H1 (cell line): ENCODE data around the gene PTPRR. TPM values are rescaled to one million over a fixed set of nuclear protein-coding genes. Genes with fewer than 3 reads are reported as not detected.

Source experiments
- CTCF ChIA-PET: fragments of 300-600 bp; sonication (Branson Sonifier 250); formaldehyde crosslinking; loops from one replicate; lab custom pipeline; 2021; ENCODE audit not compliant: partially characterized antibody; lab: Charles Lee
- POLR2A ChIA-PET: fragments of 300-600 bp; sonication (Branson Sonifier 250); formaldehyde crosslinking; loops from one replicate; lab custom pipeline; 2021; ENCODE audit warnings: inconsistent platforms; ENCODE audit not compliant: partially characterized antibody; lab: Charles Lee
- DNase-seq, 2 experiments: peaks; one replicate each; pipeline versions ENCODE4 v3.0.0 to v3.0.0-alpha.2; 2010 to 2022; ENCODE audit warnings: low spot score in 2 of 2, low read depth in 1 of 2, mixed read lengths in 1 of 2
- FAIRE-seq: peaks from 2 replicates; lab custom pipeline; 2011; peaks lifted over from hg19 to GRCh38; lab: Jason Lieb, UNC
- H2AFZ ChIP-seq: 2 replicates; pipeline ENCODE4 v1.8.1; 2012; ENCODE audit warnings: low read length, inconsistent platforms
- H2AK5ac ChIP-seq: 2 replicates; pipeline ENCODE4 v1.6.1; 2013; ENCODE audit warnings: low read depth, low read length
- H2BK120ac ChIP-seq: replicated peaks from 2 replicates; pipeline ENCODE3; 2013; ENCODE audit warnings: low read depth, low read length, inconsistent platforms
- H2BK12ac ChIP-seq: 2 replicates; pipeline ENCODE4 v1.6.1; 2013; ENCODE audit warnings: low read depth, low read length
- H2BK15ac ChIP-seq: 2 replicates; pipeline ENCODE4 v1.6.1; 2013; ENCODE audit warnings: low read length
- H2BK20ac ChIP-seq: 2 replicates; pipeline ENCODE4 v1.6.1; 2013; ENCODE audit warnings: low read length
- H2BK5ac ChIP-seq: 2 replicates; pipeline ENCODE4 v1.6.1; 2013; ENCODE audit warnings: low read depth, low read length
- H3K14ac ChIP-seq: 2 replicates; pipeline ENCODE4 v1.6.1; 2013; ENCODE audit warnings: inconsistent platforms; ENCODE audit not compliant: insufficient read length
- H3K18ac ChIP-seq: 2 replicates; pipeline ENCODE4 v1.6.1; 2013; ENCODE audit warnings: low read length; ENCODE audit errors: extremely low read depth
- H3K23ac ChIP-seq: 2 replicates; pipeline ENCODE4 v1.6.1; 2013; ENCODE audit warnings: inconsistent platforms; ENCODE audit not compliant: insufficient read length
- H3K23me2 ChIP-seq: 2 replicates; pipeline ENCODE4 v1.6.1; 2013; ENCODE audit warnings: low read depth, low read length
- H3K27ac ChIP-seq: 2 replicates; pipeline ENCODE4 v1.6.1; 2011; ENCODE audit warnings: low read depth, low read length, inconsistent platforms
- H3K27me3 ChIP-seq, 4 experiments: replicated peaks in 1 of 4; 1 replicate in 1 of 4; 2 replicates in 3 of 4; pipeline versions ENCODE4 v1.6.1 to v1.8.1; 2011 to 2013; ENCODE audit warnings: low read length in 3 of 4, mild to moderate bottlenecking in 3 of 4, inconsistent platforms in 2 of 4, mixed read lengths in 2 of 4, moderate library complexity in 1 of 4; ENCODE audit not compliant: control insufficient read depth in 3 of 4, insufficient read depth in 3 of 4; ENCODE audit errors: extremely low read depth in 1 of 4
- H3K36me3 ChIP-seq, 4 experiments: 2 replicates each; pipeline versions ENCODE4 v1.6.1 to v1.8.1; 2011 to 2013; ENCODE audit warnings: mild to moderate bottlenecking in 4 of 4, low read length in 3 of 4, moderate library complexity in 2 of 4, control low read depth in 1 of 4, inconsistent platforms in 1 of 4; ENCODE audit not compliant: insufficient read depth in 4 of 4, control insufficient read depth in 2 of 4
- H3K4ac ChIP-seq: replicated peaks from 2 replicates; pipeline ENCODE3; 2013; ENCODE audit warnings: low read length, low read depth, mixed read lengths, inconsistent platforms; ENCODE audit not compliant: insufficient read length
- H3K4me1 ChIP-seq, 4 experiments: replicated peaks in 1 of 4; 1 replicate in 1 of 4; 2 replicates in 3 of 4; pipeline versions ENCODE4 v1.6.1 to v1.8.1; 2011 to 2013; ENCODE audit warnings: low read length in 3 of 4, inconsistent platforms in 2 of 4, mixed read lengths in 1 of 4; ENCODE audit not compliant: insufficient read depth in 4 of 4, control insufficient read depth in 3 of 4
- H3K4me2 ChIP-seq, 2 experiments: 2 replicates each; pipeline versions ENCODE4 v1.6.1 to v1.8.1; 2011 to 2013; ENCODE audit warnings: low read depth in 2 of 2, low read length in 2 of 2, control low read depth in 1 of 2, inconsistent platforms in 1 of 2, mild to moderate bottlenecking in 1 of 2; ENCODE audit not compliant: insufficient read depth in 1 of 2
- H3K4me3 ChIP-seq, 4 experiments: fragments of 200-600, 300-600 bp in 1 of 4; sonication (generic), shearing (Covaris generic), sonication (Bioruptor Twin) in 1 of 4; 2 replicates each; pipeline versions ENCODE4 v1.5.1 to v1.8.1; 2011 to 2016; ENCODE audit warnings: low read length in 4 of 4, low read depth in 3 of 4, control low read depth in 2 of 4, inconsistent platforms in 2 of 4, mild to moderate bottlenecking in 2 of 4, mixed read lengths in 1 of 4, moderate library complexity in 1 of 4; ENCODE audit not compliant: insufficient read depth in 2 of 4; ENCODE audit errors: extremely low read depth in 1 of 4
- H3K56ac ChIP-seq: replicated peaks from 2 replicates; pipeline ENCODE3; 2013; ENCODE audit warnings: low read depth, mild to moderate bottlenecking, mixed read lengths, low read length, inconsistent platforms; ENCODE audit not compliant: insufficient read length
- H3K79me1 ChIP-seq: 2 replicates; pipeline ENCODE4 v1.6.1; 2013; ENCODE audit warnings: low read depth, low read length, control low read depth
- H3K79me2 ChIP-seq, 2 experiments: 2 replicates each; pipeline versions ENCODE4 v1.6.1 to v1.8.1; 2012 to 2013; ENCODE audit warnings: low read length in 2 of 2, mild to moderate bottlenecking in 2 of 2, inconsistent platforms in 1 of 2; ENCODE audit not compliant: insufficient read depth in 2 of 2, control insufficient read depth in 1 of 2
- H3K9ac ChIP-seq, 4 experiments: replicated peaks in 1 of 4; 1 replicate in 1 of 4; 2 replicates in 3 of 4; pipeline versions ENCODE4 v1.6.1 to v1.8.1; 2011 to 2013; ENCODE audit warnings: low read depth in 3 of 4, low read length in 3 of 4, control low read depth in 2 of 4, mild to moderate bottlenecking in 2 of 4, moderate library complexity in 2 of 4, inconsistent platforms in 1 of 4; ENCODE audit errors: extremely low read depth in 1 of 4
- H3K9me3 ChIP-seq, 2 experiments: 2 replicates each; pipeline versions ENCODE4 v1.6.1 to v1.8.1; 2012 to 2013; ENCODE audit warnings: mild to moderate bottlenecking in 2 of 2, moderate library complexity in 2 of 2, control low read depth in 1 of 2, inconsistent platforms in 1 of 2, low read depth in 1 of 2, low read length in 1 of 2, mixed read lengths in 1 of 2; ENCODE audit not compliant: insufficient read depth in 2 of 2
- H4K20me1 ChIP-seq, 2 experiments: replicated peaks in 1 of 2; 2 replicates each; pipeline versions ENCODE3 to v1.8.1; 2011 to 2013; ENCODE audit warnings: inconsistent platforms in 2 of 2, low read length in 2 of 2, mild to moderate bottlenecking in 1 of 2; ENCODE audit not compliant: insufficient read depth in 2 of 2, control insufficient read depth in 1 of 2
- H4K5ac ChIP-seq: 2 replicates; pipeline ENCODE4 v1.6.1; 2013; ENCODE audit warnings: low read length, low read depth, mixed read lengths, inconsistent platforms; ENCODE audit not compliant: insufficient read length
- H4K8ac ChIP-seq: 2 replicates; pipeline ENCODE4 v1.8.0; 2013; ENCODE audit warnings: mild to moderate bottlenecking, moderate library complexity, low read length, inconsistent platforms; ENCODE audit not compliant: insufficient read depth; ENCODE audit errors: extremely low read depth
- H4K91ac ChIP-seq: replicated peaks from 2 replicates; pipeline ENCODE3; 2013; ENCODE audit warnings: low read length, mixed read lengths, inconsistent platforms; ENCODE audit not compliant: insufficient read length
- WGBS, 2 experiments: shearing (Covaris generic) in 1 of 2; methylation state at CpG; one replicate each; pipeline versions ENCODE4 v1.1.6 to v1.1.7; 2013 to 2015; ENCODE audit warnings: low lambda C conversion rate in 2 of 2, mixed read lengths in 2 of 2, inconsistent platforms in 1 of 2, low coverage in 1 of 2, missing lambda C conversion rate in 1 of 2; ENCODE audit not compliant: insufficient replicate concordance in 2 of 2, insufficient coverage in 1 of 2, insufficient read length in 1 of 2; ENCODE audit errors: extremely low coverage in 1 of 2, missing lambda C conversion rate in 1 of 2; 5-methylcytosine and 5-hydroxymethylcytosine counted together
- polyA plus RNA-seq, 7 experiments: library from polyadenylated mRNA; depleted of rRNA in 3 of 7; stranded (reverse) in 5 of 7; unstranded in 2 of 7; fragments of >200 nt in 5 of 7; fragments of 200-250 nt in 2 of 7; gene quantifications; 1 replicate in 5 of 7; 2 replicates in 1 of 7; 4 replicates in 1 of 7; pipeline versions ENCODE4 v1.2.1 to v1.2.3, GENCODE V29; 2011 to 2013; ENCODE audit warnings: missing spikeins in 2 of 7, mixed read lengths in 2 of 7
- total RNA-seq: library from RNA; stranded (reverse); fragmentation: NEBNext Ultra II Directional; extraction: Animal tissue kit (Norgen Biotek cat#: 25700); gene quantifications from 2 replicates; pipeline ENCODE4 v1.2.1, GENCODE V29; 2021
- TF ChIP-seq, protein P1 (sequence below): IDR thresholded peaks from 2 replicates; pipeline ENCODE4 v1.6.1; 2012; ENCODE audit warnings: inconsistent platforms

The PTPRR gene
- total and polyA plus RNA-seq, 2 of the 8 experiments (the other 6 are each of a cell fraction or from before 2014, with no cell fraction given): 0.07 to 0.35 TPM

DNA sequence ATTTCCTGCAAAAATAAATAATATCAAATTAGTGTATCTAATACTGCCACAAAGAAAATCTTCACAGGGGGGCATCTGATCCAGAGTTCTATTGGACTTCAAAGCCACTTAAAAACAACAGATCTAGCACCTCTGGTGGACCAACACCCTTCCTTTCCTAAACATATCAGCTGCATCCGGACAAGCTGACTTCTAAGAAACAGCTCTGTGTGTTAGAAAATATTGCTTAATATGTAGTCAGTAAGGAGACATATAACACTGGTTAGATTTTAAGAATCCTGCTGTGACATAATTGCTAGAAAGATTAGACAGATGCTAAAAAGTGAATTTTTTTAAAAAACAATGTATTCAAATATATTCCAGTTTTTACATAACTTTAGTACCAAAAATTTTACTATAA lies 222.2 kb downstream of the PTPRR start:
- H3K14ac ChIP-seq: no peak overlapping the region
- no peak overlapping the region for H2BK12ac ChIP-seq
- H3K79me1 ChIP-seq: no peaks in the 10 kb centered on the region
- no peak for FAIRE-seq
- H3K36me3 ChIP-seq: no peaks in the 10 kb centered on the region
- H3K27ac ChIP-seq: no peak overlapping the region
- no peak overlapping the region for H3K4me2 ChIP-seq
- H3K4me1 ChIP-seq: no peaks in the 10 kb centered on the region
- ChIA-PET CTCF (no interaction called here), POLR2A (no interaction called here)
- H3K4me3 ChIP-seq: no peak overlapping the region
- H3K9ac ChIP-seq: no peak overlapping the region
- no peak overlapping the region for H2BK15ac ChIP-seq
- no peak overlapping the region for H3K56ac ChIP-seq
- no peak overlapping the region for H2BK120ac ChIP-seq
- no peaks in the 10 kb centered on the region for H3K9me3 ChIP-seq
- H2AFZ ChIP-seq: no peak overlapping the region
- no peak overlapping the region for H2AK5ac ChIP-seq
- H3K18ac ChIP-seq: no peak overlapping the region
- H2BK20ac ChIP-seq: no peak overlapping the region
- no peaks in the 10 kb centered on the region for H3K27me3 ChIP-seq
- no peak overlapping the region for H2BK5ac ChIP-seq
- no peak overlapping the region for H4K91ac ChIP-seq
- H4K5ac ChIP-seq: no peak overlapping the region
- no peaks in the 10 kb centered on the region for H3K79me2 ChIP-seq
- no peak for DNase-seq
- WGBS, 2 experiments: 100% methylated on average over 1 of the region's 1 CpG; no CpG with 5 or more reads in 1 of the 2 experiments
- no peak overlapping the region for H3K23ac ChIP-seq
- no peaks in the 10 kb centered on the region for H3K23me2 ChIP-seq
- H4K8ac ChIP-seq: no peak overlapping the region
- no peak overlapping the region for H3K4ac ChIP-seq
- no peaks in the 10 kb centered on the region for H4K20me1 ChIP-seq
- TF ChIP-seq, protein P1, sequence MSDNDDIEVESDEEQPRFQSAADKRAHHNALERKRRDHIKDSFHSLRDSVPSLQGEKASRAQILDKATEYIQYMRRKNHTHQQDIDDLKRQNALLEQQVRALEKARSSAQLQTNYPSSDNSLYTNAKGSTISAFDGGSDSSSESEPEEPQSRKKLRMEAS: no peak
